ENCODE results near the gene NEUROG2. TPM values are rescaled to one million over a fixed set of nuclear protein-coding genes. Genes with fewer than 3 reads are reported as not detected.

The NEUROG2 gene
- total RNA-seq (2012; rRNA removed): not detected in 2 replicates
- polyA plus RNA-seq (2012; rRNA removed): not detected in 2 replicates
- polyA plus RNA-seq (2012; cell fraction: cytosol; rRNA removed): not detected in 2 replicates
- not detected in 2 replicates for polyA plus RNA-seq (2012; cell fraction: nucleus; rRNA removed; ENCODE audit: low replicate concordance)
- not detected for Bru-seq, nascent RNA
- BruChase-seq, experiment 1, labeled RNA remaining after a 6-hour chase: not detected
- not detected for BruChase-seq, experiment 2, labeled RNA remaining after a 2-hour chase
- long read RNA-seq: 0 reads

- Histone ChIP-seq H3K56ac (ENCODE audit: extremely low read depth, insufficient read depth, low read length) (no peak within 1 kb of the TSS), H3K4me2 (ENCODE audit: low read depth, low read length) (peak within 1 kb of the TSS; percentile 100), H3K27me3 (ENCODE audit: control insufficient read depth, insufficient read depth, low read length) (peaks cover 85% of the 10 kb centered on the region), H3K18ac (ENCODE audit: low read depth, low read length) (no peak within 1 kb of the TSS), H2BK15ac (ENCODE audit: low read depth, low read length) (no peak within 1 kb of the TSS), H3K14ac (replicated peaks; ENCODE audit: low read depth, low read length) (no peak within 1 kb of the TSS), H3K79me1 (ENCODE audit: low read depth in 1 of 2, low read length in 2 of 2) (no peaks in the 10 kb centered on the region), H2BK20ac (ENCODE audit: low read depth, low read length) (no peak within 1 kb of the TSS), H3K4me3 (ENCODE audit: insufficient read depth, low read depth, low read length) (peak within 1 kb of the TSS; percentile 67), H2BK5ac (ENCODE audit: low read depth, low read length, poor library complexity, severe bottlenecking) (no peak within 1 kb of the TSS), H2AK5ac (ENCODE audit: low read depth, low read length) (no peak within 1 kb of the TSS), H2BK120ac (ENCODE audit: low read depth, low read length) (no peak within 1 kb of the TSS), H3K9me3 (ENCODE audit: control insufficient read depth, insufficient read depth, low read length) (peaks cover 21% of the 10 kb centered on the region), H3K9me1 (ENCODE audit: insufficient read depth, low read length) (no peaks in the 10 kb centered on the region), H3K27ac (ENCODE audit: insufficient read depth, low read length) (no peak within 1 kb of the TSS), H3K23ac (ENCODE audit: low read depth, low read length) (no peak within 1 kb of the TSS), H4K20me1 (ENCODE audit: insufficient read depth, low read length) (no peaks in the 10 kb centered on the region), H3K4ac (ENCODE audit: low read depth, low read length) (no peak within 1 kb of the TSS), H3K4me1 (ENCODE audit: control insufficient read depth, insufficient read depth, low read length) (no peaks in the 10 kb centered on the region; the same call in 1 of the 2 replicates), H4K8ac (ENCODE audit: low read depth in 2 of 2, low read length in 2 of 2) (no peak within 1 kb of the TSS), H4K91ac (ENCODE audit: insufficient read depth, low read depth, low read length) (no peak within 1 kb of the TSS), H2AK9ac (replicated peaks; ENCODE audit: low read depth, low read length, poor library complexity) (peak within 1 kb of the TSS; percentile 20), H4K5ac (ENCODE audit: low read depth, low read length) (no peak within 1 kb of the TSS), H3K9ac (ENCODE audit: low read depth, low read length) (no peak within 1 kb of the TSS), H2AFZ (replicated peaks; ENCODE audit: low read length, poor library complexity) (peak within 1 kb of the TSS; percentile 83), H3K36me3 (ENCODE audit: control insufficient read depth, insufficient read depth, low read length) (no peaks in the 10 kb centered on the region)
- intact Hi-C loops (cut with micrococcal nuclease) (no loop called here), dilution Hi-C loops (cut with HindIII; ENCODE audit: low sequenced_read_pairs, unreplicated experiment) (no loop called here), in situ Hi-C loops (cut with MboI; ENCODE audit: low sequenced_read_pairs) (no loop called here)
- DNase-seq: no peak
- no TSS peak for BruUV-seq (replicated peaks)
- ChIA-PET CTCF (interaction anchor here (0.9 to 1.0 kb wide), 2 partner anchors 8 to 167 kb away, joined by 3 to 5 read pairs; no protein-coding TSS in a partner anchor), POLR2A (ENCODE audit: unreplicated experiment) (interaction anchor here (0.8 kb wide), 1 partner anchor 12 kb away, joined by 5 read pairs; no protein-coding TSS in a partner anchor)
- ATAC-seq (ENCODE audit: low read depth): no peak; the same call in 1 of the 2 replicates
- WGBS, 2 experiments (ENCODE audit: extremely low coverage in 2 of 2, insufficient read length in 1 of 2): 0% methylated on average over 4 of the region's 15 CpGs; no CpG with 5 or more reads in 1 of the 2 experiments
- TF ChIP-seq CEBPB (IDR thresholded peaks at IDR 0.05; ENCODE audit: low read depth, low read length) (no peak), RCOR1 (IDR thresholded peaks at IDR 0.05; ENCODE audit: insufficient replicate concordance, low read length) (no peak), SMC3 (IDR thresholded peaks at IDR 0.05; ENCODE audit: low read depth, low read length) (no peak), USF2 (IDR thresholded peaks at IDR 0.05; ENCODE audit: low read depth, low read length) (no peak), FOS (IDR thresholded peaks at IDR 0.05; ENCODE audit: low read depth, low read length) (no peak), MXI1 (IDR thresholded peaks at IDR 0.05; ENCODE audit: borderline replicate concordance, low read depth, low read length) (no peak), RFX5 (IDR thresholded peaks at IDR 0.05; ENCODE audit: low read depth, low read length) (no peak), BHLHE40 (IDR thresholded peaks at IDR 0.05; ENCODE audit: low read depth, low read length) (no peak), RAD21 (IDR thresholded peaks at IDR 0.05; ENCODE audit: low read length) (no peak), ELK1 (IDR thresholded peaks at IDR 0.05; ENCODE audit: borderline replicate concordance, low read depth, low read length) (no peak), CHD1 (IDR thresholded peaks at IDR 0.05; ENCODE audit: low read depth, low read length) (no peak), MAZ (IDR thresholded peaks at IDR 0.05; ENCODE audit: borderline replicate concordance, low read depth, low read length) (no peak), MAFK (IDR thresholded peaks at IDR 0.05; ENCODE audit: low read depth, low read length) (no peak)
These were observed at the start of gene NEUROG2 for GRCh38 chr4:112516066-112516470. TSS of gene NEUROG2 (minus strand) at chr4:112516180. CDS start at chr4:112515475, 705 bp downstream.

All from IMR-90 (cell line).